ENCODE data around the gene GRB7. TPM values are rescaled to one million over a fixed set of nuclear protein-coding genes. Genes with fewer than 3 reads are reported as not detected.
"Not testable (repeated sequence)": the region's sequence is repeated elsewhere in the genome, so short reads cannot be mapped to it uniquely, and the experiment has no call there.

The GRB7 gene
- total and polyA plus RNA-seq, 5 donors = 0.39 to 2.7 (median 1.3) TPM

- WGBS = 66% methylated on average over 3 of the region's 3 CpGs
- ATAC-seq = not testable (repeated sequence)
Measured at GRCh38 chr17:39764171-39764570, 26.4 kb downstream of the GRB7 start.

GRCh38 chr17:39765175-39765574 lies 27.4 kb downstream of the GRB7 start:
- no peak for ATAC-seq
- H3K4me3 ChIP-seq (ENCODE audit: low read length) = no peak overlapping the region
- intact Hi-C loops (cut with DNase I) = no loop called here
- H3K4me1 ChIP-seq (ENCODE audit: control insufficient read depth, insufficient read depth, low read length) = no peaks in the 10 kb centered on the region
- DNase-seq = no peak
- H3K9me3 ChIP-seq (ENCODE audit: control insufficient read depth, low read length) = no peaks in the 10 kb centered on the region
- no peaks in the 10 kb centered on the region for H3K27me3 ChIP-seq (ENCODE audit: control insufficient read depth, insufficient read depth)
- no peak overlapping the region for H3K27ac ChIP-seq (ENCODE audit: low read length)
- WGBS = 55% methylated on average over 3 of the region's 3 CpGs

More at GRCh38 chr17:39764171-39764570, 26.4 kb downstream of the GRB7 start:
- H3K27ac ChIP-seq (ENCODE audit: low read length); H3K27me3 ChIP-seq (ENCODE audit: control insufficient read depth, insufficient read depth); intact Hi-C loops (cut with DNase I); H3K4me1 ChIP-seq (ENCODE audit: control insufficient read depth, insufficient read depth, low read length); DNase-seq; H3K9me3 ChIP-seq (ENCODE audit: control insufficient read depth, low read length); H3K4me3 ChIP-seq (ENCODE audit: low read length): not testable (repeated sequence)

- Histone ChIP-seq H3K27ac (ENCODE audit: low read length) (no peak overlapping the region), H3K4me3 (ENCODE audit: low read length) (no peak overlapping the region), H3K4me1 (ENCODE audit: control insufficient read depth, insufficient read depth, low read length) (no peaks in the 10 kb centered on the region), H3K27me3 (ENCODE audit: control insufficient read depth, insufficient read depth) (no peaks in the 10 kb centered on the region), H3K9me3 (ENCODE audit: control insufficient read depth, low read length) (no peaks in the 10 kb centered on the region)
- WGBS = 87% methylated on average over 18 of the region's 18 CpGs
- DNase-seq = no peak
- no peak for ATAC-seq
- intact Hi-C loops (cut with DNase I) = no loop called here
Measured at GRCh38 chr17:39765766-39766165, 28.0 kb downstream of the GRB7 start.

GRCh38 chr17:39767147-39767546 lies 29.4 kb downstream of the GRB7 start:
- Histone ChIP-seq H3K27me3 (ENCODE audit: control insufficient read depth, insufficient read depth) (no peaks in the 10 kb centered on the region), H3K4me3 (ENCODE audit: low read length) (no peak overlapping the region), H3K27ac (ENCODE audit: low read length) (no peak overlapping the region), H3K9me3 (ENCODE audit: control insufficient read depth, low read length) (no peaks in the 10 kb centered on the region), H3K4me1 (ENCODE audit: control insufficient read depth, insufficient read depth, low read length) (no peaks in the 10 kb centered on the region)
- 44% methylated on average over 3 of the region's 3 CpGs for WGBS
- DNase-seq = no peak
- no peak for ATAC-seq
- intact Hi-C loops (cut with DNase I) = no loop called here

- H3K9me3 ChIP-seq (ENCODE audit: control insufficient read depth, low read length) = no peaks in the 10 kb centered on the region
- 71% methylated on average over 8 of the region's 8 CpGs for whole genome bisulfite sequencing
- H3K27ac ChIP-seq (ENCODE audit: low read length) = no peak overlapping the region
- ATAC-seq (no peak), DNase-seq (no peak)
- no peaks in the 10 kb centered on the region for H3K27me3 ChIP-seq (ENCODE audit: control insufficient read depth, insufficient read depth)
- H3K4me3 ChIP-seq (ENCODE audit: low read length) = no peak overlapping the region
- intact Hi-C loops (cut with DNase I) = no loop called here
- H3K4me1 ChIP-seq (ENCODE audit: control insufficient read depth, insufficient read depth, low read length) = no peaks in the 10 kb centered on the region
Measured at GRCh38 chr17:39769974-39770587, 32.3 kb downstream of the GRB7 start.

- H3K27ac ChIP-seq (ENCODE audit: low read length) = no peak overlapping the region
- ATAC-seq (no peak), DNase-seq (no peak)
- H3K27me3 ChIP-seq (ENCODE audit: control insufficient read depth, insufficient read depth) = no peaks in the 10 kb centered on the region
- no peaks in the 10 kb centered on the region for H3K4me1 ChIP-seq (ENCODE audit: control insufficient read depth, insufficient read depth, low read length)
- intact Hi-C loops (cut with DNase I) = no loop called here
- no peak overlapping the region for H3K4me3 ChIP-seq (ENCODE audit: low read length)
- H3K9me3 ChIP-seq (ENCODE audit: control insufficient read depth, low read length) = no peaks in the 10 kb centered on the region
Measured at GRCh38 chr17:39772415-39772814, 34.7 kb downstream of the GRB7 start.

- no peak overlapping the region for H3K27ac ChIP-seq (ENCODE audit: low read length)
- H3K9me3 ChIP-seq (ENCODE audit: control insufficient read depth, low read length) = no peaks in the 10 kb centered on the region
- intact Hi-C loops (cut with DNase I) = no loop called here
- H3K4me1 ChIP-seq (ENCODE audit: control insufficient read depth, insufficient read depth, low read length) = no peaks in the 10 kb centered on the region
- no peak for ATAC-seq
- WGBS = 81% methylated on average over 7 of the region's 7 CpGs
- H3K27me3 ChIP-seq (ENCODE audit: control insufficient read depth, insufficient read depth) = no peaks in the 10 kb centered on the region
- H3K4me3 ChIP-seq (ENCODE audit: low read length) = no peak overlapping the region
- DNase-seq = no peak
Measured at GRCh38 chr17:39772987-39773934, 35.5 kb downstream of the GRB7 start.

- intact Hi-C loops (cut with DNase I) = no loop called here
- H3K27ac ChIP-seq (ENCODE audit: low read length) = no peak overlapping the region
- no peaks in the 10 kb centered on the region for H3K9me3 ChIP-seq (ENCODE audit: control insufficient read depth, low read length)
- ATAC-seq (no peak), DNase-seq (no peak)
- no peak overlapping the region for H3K4me3 ChIP-seq (ENCODE audit: low read length)
- no peaks in the 10 kb centered on the region for H3K27me3 ChIP-seq (ENCODE audit: control insufficient read depth, insufficient read depth)
- H3K4me1 ChIP-seq (ENCODE audit: control insufficient read depth, insufficient read depth, low read length) = no peaks in the 10 kb centered on the region
- WGBS = 71% methylated on average over 4 of the region's 4 CpGs
Measured at GRCh38 chr17:39774047-39774446, 36.3 kb downstream of the GRB7 start.

- no peaks in the 10 kb centered on the region for H3K4me1 ChIP-seq (ENCODE audit: control insufficient read depth, insufficient read depth, low read length)
- WGBS = 80% methylated on average over 2 of the region's 2 CpGs
- H3K4me3 ChIP-seq (ENCODE audit: low read length) = no peak overlapping the region
- intact Hi-C loops (cut with DNase I) = no loop called here
- ATAC-seq = no peak
- no peak overlapping the region for H3K27ac ChIP-seq (ENCODE audit: low read length)
- DNase-seq = no peak
- no peaks in the 10 kb centered on the region for H3K27me3 ChIP-seq (ENCODE audit: control insufficient read depth, insufficient read depth)
- H3K9me3 ChIP-seq (ENCODE audit: control insufficient read depth, low read length) = no peaks in the 10 kb centered on the region
Measured at GRCh38 chr17:39775031-39775430, 37.3 kb downstream of the GRB7 start.

- Histone ChIP-seq H3K27me3 (ENCODE audit: control insufficient read depth, insufficient read depth) (no peaks in the 10 kb centered on the region), H3K27ac (ENCODE audit: low read length) (no peak overlapping the region), H3K9me3 (ENCODE audit: control insufficient read depth, low read length) (no peaks in the 10 kb centered on the region), H3K4me3 (ENCODE audit: low read length) (no peak overlapping the region), H3K4me1 (ENCODE audit: control insufficient read depth, insufficient read depth, low read length) (no peaks in the 10 kb centered on the region)
- intact Hi-C loops (cut with DNase I) = no loop called here
- DNase-seq (no peak), ATAC-seq (no peak)
Measured at GRCh38 chr17:39776252-39776651, 38.5 kb downstream of the GRB7 start.

- no peak for DNase-seq
- Histone ChIP-seq H3K4me1 (ENCODE audit: control insufficient read depth, insufficient read depth, low read length) (peaks cover 1% of the 10 kb centered on the region), H3K27me3 (ENCODE audit: control insufficient read depth, insufficient read depth) (no peaks in the 10 kb centered on the region), H3K27ac (ENCODE audit: low read length) (no peak overlapping the region), H3K4me3 (ENCODE audit: low read length) (no peak overlapping the region), H3K9me3 (ENCODE audit: control insufficient read depth, low read length) (no peaks in the 10 kb centered on the region)
- intact Hi-C loops (cut with DNase I) = no loop called here
- no peak for ATAC-seq
- WGBS = 48% methylated on average over 11 of the region's 11 CpGs
Measured at GRCh38 chr17:39777534-39778365, 40.0 kb downstream of the GRB7 start.
